HG03521 (cell line): ENCODE results near the gene ZHX3.

ENCODE experiments used
- ATAC-seq: cut with Tn5 transposase; IDR thresholded peaks from one replicate; pipeline ENCODE4 v1.9.1; 2021; ENCODE audit warnings: mild to moderate bottlenecking, moderate library complexity; ENCODE audit not compliant: unreplicated experiment

ZHX3 gene

GRCh38 chr20:41200446-41201202 lies 116.9 kb downstream of the ZHX3 start:
- no peak for ATAC-seq

GRCh38 chr20:41198443-41198842 lies 119.1 kb downstream of the ZHX3 start:
- no peak for ATAC-seq

- ATAC-seq = no peak
These were observed 120.8 kb downstream of the ZHX3 start for GRCh38 chr20:41196653-41197225.

DNA sequence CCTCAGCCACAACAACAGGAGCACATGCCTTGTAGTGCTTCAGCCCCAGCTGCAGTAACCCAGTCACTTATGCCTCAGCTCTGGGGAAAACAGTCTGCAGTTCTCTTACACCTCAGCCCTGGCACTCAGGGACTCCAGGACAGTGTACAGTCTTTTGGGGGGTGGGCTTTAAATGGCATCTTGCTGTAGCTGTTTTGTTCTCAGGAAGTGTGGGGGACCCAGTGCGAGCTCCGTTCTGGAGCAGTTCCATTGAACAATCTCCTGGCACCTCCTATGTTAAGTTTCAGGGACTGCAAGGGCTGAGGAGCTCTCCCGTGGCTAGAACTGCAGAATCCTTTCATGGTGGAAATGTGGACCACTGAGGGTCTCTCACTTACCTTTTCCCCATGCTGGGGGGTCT lies 125.0 kb downstream of the ZHX3 start:
- ATAC-seq = no peak

DNA sequence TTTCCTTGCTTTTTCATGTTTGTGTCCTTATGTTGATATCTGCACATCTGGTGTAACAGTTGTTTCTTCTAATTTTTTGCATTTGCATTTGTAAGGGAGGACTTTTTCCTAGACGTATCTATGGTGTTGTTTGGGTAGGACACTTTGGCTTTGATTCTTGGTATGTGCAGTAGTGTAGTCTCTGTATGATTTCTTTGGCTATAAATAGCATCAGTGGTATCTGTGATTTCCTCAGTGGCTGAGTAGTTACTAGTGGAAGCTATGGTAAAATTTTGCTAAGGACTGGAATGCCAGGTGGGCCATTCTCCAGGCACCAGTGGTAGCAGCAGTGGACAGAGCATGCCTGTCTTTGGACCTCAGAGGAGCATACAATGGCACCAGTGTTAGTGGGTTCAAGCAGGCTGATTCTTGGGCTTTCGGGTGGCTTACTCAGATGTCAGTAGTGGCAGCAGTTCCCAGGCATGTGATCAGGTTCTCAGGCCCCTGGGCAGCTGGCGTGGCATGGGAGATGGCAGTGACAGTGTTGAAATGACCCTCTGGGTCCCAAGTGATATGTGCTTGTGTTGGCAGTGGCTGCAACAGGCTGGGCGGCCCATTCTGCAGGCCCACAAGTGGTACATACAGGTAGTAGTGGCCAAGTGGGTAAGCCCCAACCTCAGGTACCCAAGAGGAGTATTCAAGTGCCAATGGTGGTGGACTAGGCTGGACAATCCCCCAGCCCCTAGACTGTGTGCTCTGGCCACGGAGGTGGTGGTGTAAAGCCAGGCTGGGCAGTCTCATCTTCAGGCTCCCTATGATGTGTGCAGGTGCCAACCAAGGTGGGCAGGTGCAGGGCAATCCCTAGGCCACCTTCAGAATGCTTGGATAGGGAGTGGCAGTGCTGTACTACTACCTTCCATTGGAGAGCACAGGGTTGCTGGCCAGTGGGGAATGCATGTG lies 125.7 kb downstream of the ZHX3 start:
- ATAC-seq = no peak

- ATAC-seq = no peak
These were observed 129.9 kb downstream of the ZHX3 start for GRCh38 chr20:41187668-41188067.

GRCh38 chr20:41185013-41185757 lies 132.3 kb downstream of the ZHX3 start:
- no peak for ATAC-seq

DNA sequence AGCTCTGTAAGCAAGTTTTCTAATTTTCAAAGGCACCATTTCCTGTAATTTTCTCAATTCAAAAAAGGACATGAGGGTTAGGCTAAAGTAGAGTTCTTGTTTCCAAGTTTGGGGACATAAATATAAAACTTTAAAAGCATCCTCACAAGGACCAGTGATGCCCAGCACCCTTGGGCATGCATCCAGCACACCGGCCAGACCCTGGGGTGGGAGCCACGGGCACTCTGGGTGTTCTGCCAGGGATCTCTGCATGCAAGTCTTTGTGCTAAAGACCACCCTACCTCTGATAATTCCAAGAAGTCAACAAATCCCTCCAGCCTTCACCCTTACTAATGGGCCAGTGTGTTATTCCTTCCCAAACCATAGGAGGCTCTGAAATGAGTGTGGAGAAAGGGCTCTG lies 133.7 kb downstream of the ZHX3 start:
- no peak for ATAC-seq

GRCh38 chr20:41183391-41183790 lies 134.1 kb downstream of the ZHX3 start:
- no peak for ATAC-seq

GRCh38 chr20:41182296-41183212 lies 135.0 kb downstream of the ZHX3 start:
- no peak for ATAC-seq

DNA sequence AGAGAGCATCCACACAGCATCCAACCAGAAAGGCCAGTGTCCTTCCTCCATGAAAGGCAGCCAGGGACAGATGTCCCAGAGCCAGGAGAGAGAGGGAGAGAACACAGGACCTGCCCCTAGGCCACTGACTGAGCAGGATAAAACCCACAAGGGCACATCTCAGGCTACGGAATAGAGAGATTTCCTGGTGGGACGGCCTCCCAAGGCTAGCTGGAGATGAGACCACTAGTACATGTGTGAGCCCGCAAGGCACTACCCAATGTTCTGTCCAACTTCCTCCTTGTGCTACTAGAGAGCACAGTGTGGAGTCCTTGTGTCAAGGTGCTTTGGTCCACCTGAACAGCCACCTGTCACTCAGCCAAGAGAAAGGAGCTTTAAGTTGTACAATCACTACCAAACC lies 136.0 kb downstream of the ZHX3 start:
- ATAC-seq = no peak

- no peak for ATAC-seq
These were observed 136.8 kb downstream of the ZHX3 start for GRCh38 chr20:41180599-41181333.

- ATAC-seq = no peak
These were observed 137.6 kb downstream of the ZHX3 start for GRCh38 chr20:41179961-41180360.

- no peak for ATAC-seq
These were observed 138.6 kb downstream of the ZHX3 start for GRCh38 chr20:41178904-41179432.

DNA sequence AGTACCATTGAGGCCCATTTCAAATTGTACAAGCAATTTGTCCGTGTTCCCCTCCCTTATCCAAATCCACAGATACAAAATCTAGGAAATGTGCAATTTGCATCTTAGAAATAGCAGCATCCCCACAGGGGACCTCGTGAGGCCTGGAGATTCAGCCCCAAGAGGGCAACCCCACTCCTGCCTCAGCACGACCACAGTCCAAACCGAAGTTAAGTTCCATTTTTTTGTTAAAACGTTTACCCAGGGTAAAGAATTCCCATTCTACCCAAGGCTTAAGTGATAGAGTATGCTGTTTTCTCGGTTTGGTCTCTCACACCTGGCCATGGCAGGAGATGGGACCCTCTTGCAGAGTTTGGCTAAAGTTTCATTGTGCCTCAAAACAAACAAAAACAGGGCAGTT lies 139.0 kb downstream of the ZHX3 start:
- no peak for ATAC-seq

GRCh38 chr20:41177636-41178035 lies 139.9 kb downstream of the ZHX3 start:
- no peak for ATAC-seq

GRCh38 chr20:41176711-41177552 lies 140.6 kb downstream of the ZHX3 start:
- no peak for ATAC-seq

- ATAC-seq = no peak
These were observed 141.7 kb downstream of the ZHX3 start for GRCh38 chr20:41175727-41176330.
